ENCODE data around the gene SINHCAF.

SINHCAF gene

DNA sequence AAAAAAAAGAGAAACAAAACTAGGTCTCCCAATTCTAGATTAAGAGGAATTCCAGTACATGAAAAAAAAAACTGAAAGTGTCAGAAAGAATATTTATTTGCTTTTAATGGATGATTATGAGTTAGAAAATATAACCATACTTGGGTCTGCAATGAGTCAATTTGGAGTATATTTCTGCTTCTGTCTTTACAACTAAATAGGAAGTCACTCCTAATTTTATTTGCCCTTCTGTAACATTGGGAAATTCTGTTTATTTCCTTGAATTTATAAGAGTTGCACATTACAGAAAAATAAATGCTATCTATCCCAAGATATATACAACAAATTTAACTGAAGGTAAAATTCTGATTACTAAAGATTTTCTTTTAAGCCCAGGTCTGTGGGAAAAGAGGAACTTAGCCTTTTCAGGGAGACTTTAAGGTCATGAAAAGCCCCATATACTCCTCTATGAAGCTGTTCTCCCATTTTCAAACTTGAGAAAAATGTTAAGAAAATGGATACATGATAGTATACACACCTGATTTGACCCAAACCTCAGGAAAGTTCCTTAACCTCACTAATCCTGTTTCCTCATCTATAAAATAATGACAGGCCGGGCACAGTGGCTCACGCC lies 7.2 kb downstream of the SINHCAF start:
- Histone ChIP-seq H3K9me2 (replicated peaks; ENCODE audit: insufficient read depth, low read length) (no peaks in the 10 kb centered on the region), H3K4me3 (ENCODE audit: low read length) (no peak overlapping the region), H3K4me1 (ENCODE audit: low read length) (peaks cover 58% of the 10 kb centered on the region), H3K79me2 (ENCODE audit: low read length) (peaks cover 100% of the 10 kb centered on the region), H3F3A (ENCODE audit: insufficient read depth, low read length) (peaks cover 12% of the 10 kb centered on the region), H3K4me2 (ENCODE audit: low read depth, low read length) (peak overlapping the region; percentile 77), H3K9me3 (replicated peaks; ENCODE audit: insufficient read depth, low read length) (no peaks in the 10 kb centered on the region), H3K27ac (ENCODE audit: low read length) (no peak overlapping the region), H3K27me3 (replicated peaks; ENCODE audit: insufficient read depth, low read length) (no peaks in the 10 kb centered on the region), H4K20me1 (ENCODE audit: insufficient read depth, low read length) (peaks cover 56% of the 10 kb centered on the region), H3K36me3 (replicated peaks; ENCODE audit: insufficient read depth, low read length) (no peaks in the 10 kb centered on the region), H2AFZ (ENCODE audit: low read length) (no peak overlapping the region), H3K9ac (ENCODE audit: low read length) (no peak overlapping the region)
- DNase-seq, result no peak
- no peak for TF ChIP-seq CTCF (IDR thresholded peaks at IDR 0.05; ENCODE audit: low read length)
- TF ChIP-seq EZH2 (optimal IDR thresholded peaks at IDR 0.05; ENCODE audit: low read depth, low read length), result no peak
- no peak for TF ChIP-seq EZH2phosphoT487 (IDR thresholded peaks at IDR 0.05; ENCODE audit: low read length)

- peak overlapping the region; percentile 77 for H3K4me2 ChIP-seq (ENCODE audit: low read depth, low read length)
- no peaks in the 10 kb centered on the region for H3K27me3 ChIP-seq (replicated peaks; ENCODE audit: insufficient read depth, low read length)
- no peak for TF ChIP-seq EZH2 (optimal IDR thresholded peaks at IDR 0.05; ENCODE audit: low read depth, low read length)
- TF ChIP-seq EZH2phosphoT487 (IDR thresholded peaks at IDR 0.05; ENCODE audit: low read length), result no peak
- TF ChIP-seq CTCF (IDR thresholded peaks at IDR 0.05; ENCODE audit: low read length), result no peak
- H3K9ac ChIP-seq (ENCODE audit: low read length), result peak overlapping the region; percentile 15; the same call in 1 of the 2 replicates
- peak overlapping the region; percentile 33; the same call in 1 of the 2 replicates for H3K27ac ChIP-seq (ENCODE audit: low read length)
- peaks cover 51% of the 10 kb centered on the region for H4K20me1 ChIP-seq (ENCODE audit: insufficient read depth, low read length)
- peak overlapping the region; percentile 60 for H3K4me3 ChIP-seq (ENCODE audit: low read length)
- peaks cover 100% of the 10 kb centered on the region for H3K79me2 ChIP-seq (ENCODE audit: low read length)
- H3K9me2 ChIP-seq (replicated peaks; ENCODE audit: insufficient read depth, low read length), result no peaks in the 10 kb centered on the region
- no peaks in the 10 kb centered on the region for H3K36me3 ChIP-seq (replicated peaks; ENCODE audit: insufficient read depth, low read length)
- peaks cover 12% of the 10 kb centered on the region for H3F3A ChIP-seq (ENCODE audit: insufficient read depth, low read length)
- no peak overlapping the region for H2AFZ ChIP-seq (ENCODE audit: low read length)
- no peak for DNase-seq
- peaks cover 54% of the 10 kb centered on the region for H3K4me1 ChIP-seq (ENCODE audit: low read length)
- no peaks in the 10 kb centered on the region for H3K9me3 ChIP-seq (replicated peaks; ENCODE audit: insufficient read depth, low read length)
These were observed 8.2 kb downstream of the SINHCAF start for GRCh38 chr12:31317471-31318395.

GRCh38 chr12:31316891-31317290 lies 9.1 kb downstream of the SINHCAF start:
- Histone ChIP-seq H3F3A (ENCODE audit: insufficient read depth, low read length) (peaks cover 12% of the 10 kb centered on the region), H3K9me3 (replicated peaks; ENCODE audit: insufficient read depth, low read length) (no peaks in the 10 kb centered on the region), H3K4me2 (ENCODE audit: low read depth, low read length) (peak overlapping the region; percentile 77), H3K9me2 (replicated peaks; ENCODE audit: insufficient read depth, low read length) (no peaks in the 10 kb centered on the region), H3K79me2 (ENCODE audit: low read length) (peaks cover 100% of the 10 kb centered on the region), H3K9ac (ENCODE audit: low read length) (peak overlapping the region; percentile 15; the same call in 1 of the 2 replicates), H2AFZ (ENCODE audit: low read length) (no peak overlapping the region), H3K4me3 (ENCODE audit: low read length) (peak overlapping the region; percentile 60), H3K27me3 (replicated peaks; ENCODE audit: insufficient read depth, low read length) (no peaks in the 10 kb centered on the region), H3K27ac (ENCODE audit: low read length) (no peak overlapping the region), H3K36me3 (replicated peaks; ENCODE audit: insufficient read depth, low read length) (0 out of 2 replicates have a peak, but pooled peaks cover 3% of the 10 kb centered on the region), H4K20me1 (ENCODE audit: insufficient read depth, low read length) (peaks cover 45% of the 10 kb centered on the region), H3K4me1 (ENCODE audit: low read length) (peaks cover 45% of the 10 kb centered on the region)
- no peak for DNase-seq
- TF ChIP-seq EZH2phosphoT487 (IDR thresholded peaks at IDR 0.05; ENCODE audit: low read length) (no peak), CTCF (IDR thresholded peaks at IDR 0.05; ENCODE audit: low read length) (no peak), EZH2 (optimal IDR thresholded peaks at IDR 0.05; ENCODE audit: low read depth, low read length) (no peak)
